C1 segment of cervical spinal cord (tissue), 14 donors: ENCODE results near the gene ZNF70.

ENCODE experiments used
- DNase-seq, 14 donors: peaks; one replicate each; lab custom pipeline; 2025; lab: John Stamatoyannopoulos, UW

Gene ZNF70

GRCh38 chr22:23718371-23719165, 32.3 kb downstream of the ZNF70 start:
- no peak for DNase-seq

GRCh38 chr22:23716811-23717801, 33.8 kb downstream of the ZNF70 start:
- DNase-seq = peak; percentile 7 to 85 (median 72)

- peak in 1 of 14 donors; percentile 7 for DNase-seq
These were observed 35.0 kb downstream of the ZNF70 start for GRCh38 chr22:23715806-23716375.

- DNase-seq = no peak
These were observed 36.0 kb downstream of the ZNF70 start for GRCh38 chr22:23714596-23715578.

- DNase-seq = no peak
These were observed 37.0 kb downstream of the ZNF70 start for GRCh38 chr22:23713696-23714595.

- no peak for DNase-seq
These were observed 38.7 kb downstream of the ZNF70 start for GRCh38 chr22:23712256-23712655.

- no peak for DNase-seq
These were observed 41.8 kb downstream of the ZNF70 start for GRCh38 chr22:23709107-23709506.

GRCh38 chr22:23708270-23708669, 42.6 kb downstream of the ZNF70 start:
- DNase-seq = no peak

GRCh38 chr22:23705358-23705757, 45.6 kb downstream of the ZNF70 start:
- DNase-seq = no peak

- no peak for DNase-seq
These were observed 46.1 kb downstream of the ZNF70 start for GRCh38 chr22:23704829-23705228.

GRCh38 chr22:23704062-23704461, 46.9 kb downstream of the ZNF70 start:
- no peak for DNase-seq

- no peak for DNase-seq
These were observed 50.2 kb downstream of the ZNF70 start for GRCh38 chr22:23700706-23701105.

GRCh38 chr22:23698673-23699235, 52.2 kb downstream of the ZNF70 start:
- peak in 4 of 14 donors; percentile 4 to 68 (median 22) for DNase-seq

- no peak for DNase-seq
These were observed 52.8 kb downstream of the ZNF70 start for GRCh38 chr22:23698094-23698493.

GRCh38 chr22:23697031-23697970, 53.6 kb downstream of the ZNF70 start:
- no peak for DNase-seq

- DNase-seq = no peak
These were observed 54.5 kb downstream of the ZNF70 start for GRCh38 chr22:23696326-23696851.

GRCh38 chr22:23695571-23696325, 55.2 kb downstream of the ZNF70 start:
- DNase-seq = no peak
